ENCODE measurements around the gene PDGFRA. TPM values are rescaled to one million over a fixed set of nuclear protein-coding genes. Genes with fewer than 3 reads are reported as not detected.
A peak's percentile ranks its signal among the peaks of the same experiment; 100 is the strongest.
"Not testable (repeated sequence)": the region's sequence is repeated elsewhere in the genome, so short reads cannot be mapped to it uniquely, and the experiment has no call there.

Gene PDGFRA
- total RNA-seq, 1 donor from 2014 or later: 138 TPM

DNA sequence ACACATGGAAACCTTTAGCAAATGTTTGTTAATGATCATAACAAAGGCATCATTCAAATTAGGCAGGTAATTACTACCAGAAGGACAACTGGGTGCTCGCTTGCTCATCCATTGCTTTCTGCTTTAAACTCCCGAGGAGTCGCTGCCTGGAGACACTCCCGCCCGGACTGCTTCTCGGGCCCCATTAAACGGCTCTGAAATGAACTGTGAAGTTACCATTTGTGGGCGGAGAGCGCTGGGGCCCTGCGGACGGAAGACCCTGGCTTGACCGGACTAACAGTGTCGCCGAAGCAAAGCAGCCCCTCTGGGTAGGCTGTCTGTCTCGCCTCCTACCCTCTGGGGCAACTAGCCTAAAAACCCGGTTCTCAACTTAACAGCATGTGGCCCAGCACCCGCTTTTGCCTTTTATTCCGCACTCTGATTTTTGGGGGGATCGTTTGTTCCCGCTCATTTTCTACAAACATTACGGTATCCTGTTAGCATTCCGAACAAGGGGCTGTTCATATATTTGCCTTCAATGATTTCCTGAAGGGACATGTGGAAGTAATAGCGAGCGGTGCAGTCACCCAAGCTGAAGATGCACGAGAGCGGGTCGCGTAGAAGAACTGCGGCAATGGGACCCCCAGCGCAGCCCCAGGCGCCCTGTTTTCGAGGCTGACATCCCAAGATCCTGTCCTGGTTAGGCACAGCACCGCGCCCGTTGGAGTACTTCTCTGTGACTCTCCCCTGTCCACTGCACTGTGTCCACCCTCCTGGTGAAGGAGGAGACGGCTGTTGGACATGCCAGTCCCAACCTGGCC, 1.6 kb upstream of the PDGFRA start:
- DNase-seq: peak; percentile 77

DNA sequence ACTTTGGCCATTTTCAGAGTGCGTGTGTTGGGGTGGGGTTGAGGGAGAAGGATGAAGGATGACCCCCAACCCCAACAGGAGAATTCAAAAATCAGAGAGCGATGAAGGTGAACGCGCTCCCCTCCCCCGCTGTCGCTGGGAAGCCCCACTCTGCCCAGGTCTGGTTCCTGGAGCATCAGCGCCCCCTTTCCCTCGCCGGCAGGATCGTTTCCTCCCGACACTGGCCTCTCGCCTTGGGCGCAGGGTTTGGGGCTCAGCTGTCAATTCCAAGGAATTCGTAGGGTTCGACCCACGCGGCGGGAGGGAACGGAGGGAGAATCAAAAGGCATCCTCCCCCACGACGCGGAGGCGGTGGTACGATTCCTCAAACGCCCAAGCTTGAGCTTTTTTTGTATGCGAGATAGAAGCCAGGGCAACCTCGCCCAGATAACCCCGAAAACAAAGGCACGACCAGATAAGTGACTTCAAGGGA, 1.0 kb upstream of the PDGFRA start:
- peak; percentile 90 for DNase-seq

DNA sequence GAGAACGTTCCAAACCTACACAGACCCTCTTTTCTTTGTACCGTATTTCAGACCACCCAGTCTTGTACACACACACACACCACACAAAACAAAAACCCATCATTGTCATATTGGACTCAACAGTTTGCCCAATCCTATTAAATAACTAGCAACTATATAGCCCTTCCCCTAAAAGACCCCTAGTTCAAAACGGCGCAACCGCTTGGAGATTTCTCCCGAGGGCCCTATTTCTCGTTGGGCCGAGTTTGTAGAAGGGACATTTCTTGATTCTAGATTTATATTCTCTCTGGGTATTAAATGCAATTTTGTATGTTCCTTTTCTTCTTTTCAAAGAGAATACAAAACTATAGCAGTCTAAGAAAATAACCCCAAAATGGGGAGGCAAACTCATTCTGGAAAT, 547 bp upstream of the PDGFRA start:
- DNase-seq: no peak

GRCh38 chr4:54229631-54230483, 764 bp downstream of the PDGFRA start:
- peak; percentile 32 for DNase-seq

DNA sequence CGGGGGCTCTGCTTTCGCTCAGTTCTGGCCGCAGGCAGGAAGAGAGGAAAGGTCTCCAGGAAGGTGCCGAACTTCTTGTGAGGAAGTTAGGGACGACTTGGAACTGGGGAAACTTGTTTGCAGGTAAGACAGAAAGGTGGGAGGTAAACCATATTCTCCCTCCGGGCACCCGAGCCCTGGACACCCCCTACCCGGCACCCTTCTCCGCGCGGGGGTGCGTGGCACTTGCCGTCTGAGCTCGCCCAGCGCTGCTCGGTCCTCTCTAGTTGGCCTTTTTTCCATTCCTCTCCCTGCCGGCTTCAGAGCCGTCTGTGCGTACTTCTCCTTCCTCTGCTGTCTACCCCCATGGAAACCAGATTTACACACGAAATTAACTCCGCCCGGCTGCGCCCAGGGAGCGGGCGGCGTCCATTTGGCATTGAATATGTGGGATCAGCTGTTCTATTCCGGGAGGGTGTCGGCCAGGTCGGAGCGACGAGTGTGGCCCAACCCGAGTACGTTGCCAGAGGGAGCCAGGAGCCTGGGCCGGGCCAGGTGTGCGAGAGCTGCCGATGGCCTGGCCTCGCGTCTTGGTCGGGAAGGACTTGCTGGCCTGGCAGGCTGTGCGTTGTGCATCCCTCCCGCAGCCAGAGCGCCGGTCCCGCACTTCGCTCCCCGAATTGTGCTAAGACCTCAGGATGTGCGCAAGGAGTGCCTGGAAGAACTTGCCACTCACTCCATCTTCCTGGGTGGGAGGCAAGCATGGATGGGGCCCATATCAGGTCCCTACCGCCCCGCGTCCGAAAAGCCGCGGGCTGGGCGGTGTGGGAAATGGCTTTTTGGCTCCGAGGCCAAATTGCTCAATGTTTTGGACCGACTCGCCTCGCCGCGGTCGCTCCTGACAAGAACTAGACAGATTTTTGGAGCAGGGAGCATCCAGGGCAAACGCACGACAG, 1.7 kb downstream of the PDGFRA start:
- peak; percentile 59 for DNase-seq

- DNase-seq: no peak
Measured at GRCh38 chr4:54231419-54231767, 2.3 kb downstream of the PDGFRA start.

DNA sequence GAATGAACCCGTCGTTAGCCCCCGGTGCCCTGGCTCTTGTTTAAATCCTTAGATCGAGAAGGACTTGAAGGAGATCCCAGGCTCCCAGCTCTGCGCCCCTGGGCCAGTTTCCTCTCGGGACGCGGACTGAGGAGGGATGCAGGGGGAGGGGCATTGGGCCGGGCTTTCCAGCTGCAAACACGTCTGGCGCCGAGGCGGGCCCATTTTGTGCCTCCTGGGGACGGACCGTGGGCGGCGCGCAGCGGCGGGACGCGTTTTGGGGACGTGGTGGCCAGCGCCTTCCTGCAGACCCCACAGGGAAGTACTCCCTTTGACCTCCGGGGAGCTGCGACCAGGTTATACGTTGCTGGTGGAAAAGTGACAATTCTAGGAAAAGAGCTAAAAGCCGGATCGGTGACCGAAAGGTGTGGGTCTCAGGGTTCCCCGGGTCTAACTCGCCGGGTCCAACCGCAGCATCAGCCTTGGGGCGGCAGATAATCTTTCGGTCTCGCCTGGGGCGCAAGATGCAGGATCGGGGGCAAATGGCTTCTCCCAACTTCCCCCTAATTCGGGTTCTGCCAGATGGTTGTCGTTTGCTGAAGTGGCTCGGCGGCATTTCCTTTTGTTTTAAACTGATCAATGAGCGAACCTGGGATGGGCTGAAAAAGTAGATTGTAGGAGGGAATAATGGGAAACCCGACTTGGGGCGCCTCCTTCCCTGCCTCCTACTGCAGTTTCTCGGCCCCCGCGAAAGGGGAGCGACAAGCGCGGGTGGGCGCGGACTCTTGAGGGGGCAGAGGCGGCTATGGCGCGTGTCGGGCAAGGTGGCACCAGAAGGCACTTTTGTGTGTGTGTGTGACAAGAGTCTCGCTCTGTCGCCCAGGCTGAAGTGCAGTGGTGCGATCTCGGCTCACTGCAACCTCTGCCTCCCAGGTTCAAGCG, 2.9 kb downstream of the PDGFRA start:
- peak; percentile 55 for DNase-seq

DNA sequence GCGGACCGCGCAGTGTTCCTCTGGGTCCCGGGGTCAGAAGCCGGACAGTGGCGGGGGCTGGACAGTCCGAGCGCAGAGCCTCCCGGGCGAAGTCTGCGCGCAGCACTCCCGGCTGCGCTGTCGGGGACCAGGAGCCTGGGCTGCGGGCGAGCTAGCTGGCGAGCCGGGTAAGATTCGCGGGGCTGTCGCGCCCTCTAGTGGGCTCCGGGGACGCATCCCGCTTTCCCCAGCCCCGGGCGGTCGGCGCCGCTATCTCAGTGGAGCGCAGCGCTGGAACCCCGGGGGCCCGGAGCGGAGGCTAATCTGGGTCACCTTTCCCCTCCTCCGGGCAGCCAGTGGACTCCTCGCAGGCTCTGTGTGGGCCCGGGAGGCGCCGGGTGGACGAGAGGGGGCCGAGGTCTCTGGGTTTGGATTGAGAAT, 4.2 kb downstream of the PDGFRA start:
- peak; percentile 92 for DNase-seq

- DNase-seq: peak; percentile 91
Measured at GRCh38 chr4:54233697-54234496, 4.8 kb downstream of the PDGFRA start.

DNA sequence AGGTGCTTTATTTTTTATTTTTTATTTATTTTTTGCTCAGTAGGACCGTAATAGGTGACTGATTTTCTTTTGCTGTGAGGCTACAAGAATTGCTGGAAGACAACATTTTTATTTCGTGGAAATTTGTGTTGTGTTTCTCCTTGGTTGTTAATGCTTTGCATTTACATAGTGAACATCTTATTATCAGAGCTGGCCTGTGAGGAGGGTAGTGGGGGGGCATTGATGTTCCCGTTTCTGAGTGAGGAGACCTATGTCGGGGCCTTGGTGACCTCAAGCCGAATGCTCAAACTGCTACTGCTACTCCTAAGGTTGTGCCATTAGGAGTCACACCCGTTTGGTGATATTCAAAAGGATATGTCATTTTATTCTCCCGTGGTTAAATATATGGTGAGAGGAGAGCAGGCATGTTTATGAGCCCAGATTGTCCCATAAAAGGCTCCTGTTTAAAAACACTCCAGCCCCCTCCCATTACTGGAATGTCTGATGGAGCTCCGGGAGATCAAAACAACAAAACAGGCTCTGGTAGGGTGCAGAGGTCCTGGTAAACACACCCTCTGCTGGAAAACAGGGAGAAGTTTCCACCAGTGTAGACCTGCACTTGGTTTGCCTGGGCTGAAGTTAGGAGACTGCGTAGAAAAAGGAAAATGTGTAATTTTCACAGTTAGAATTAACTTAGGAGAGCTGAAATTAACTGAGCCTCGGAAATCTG, 5.6 kb downstream of the PDGFRA start:
- no peak for DNase-seq

GRCh38 chr4:54236316-54236715, 7.2 kb downstream of the PDGFRA start:
- DNase-seq: not testable (repeated sequence)

DNA sequence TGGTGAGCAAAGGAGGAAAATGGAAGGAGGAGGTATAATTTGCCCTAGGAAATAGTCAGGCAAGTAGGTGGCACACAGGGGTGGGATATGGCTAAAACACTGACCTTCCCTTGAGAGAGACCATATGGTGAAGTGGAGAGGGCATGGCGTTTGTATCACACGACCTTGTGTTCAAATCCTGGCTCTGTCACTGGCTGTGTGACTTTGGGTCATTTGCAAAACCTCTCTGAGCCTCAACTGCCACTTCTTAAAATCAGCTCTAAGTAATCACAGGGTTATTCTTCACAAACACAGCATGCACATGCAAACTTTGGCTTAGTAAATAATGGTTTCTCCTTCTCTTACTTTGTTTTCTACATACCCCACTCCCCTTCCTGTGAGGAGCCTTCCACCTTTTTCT, 8.7 kb downstream of the PDGFRA start:
- DNase-seq: no peak

DNA sequence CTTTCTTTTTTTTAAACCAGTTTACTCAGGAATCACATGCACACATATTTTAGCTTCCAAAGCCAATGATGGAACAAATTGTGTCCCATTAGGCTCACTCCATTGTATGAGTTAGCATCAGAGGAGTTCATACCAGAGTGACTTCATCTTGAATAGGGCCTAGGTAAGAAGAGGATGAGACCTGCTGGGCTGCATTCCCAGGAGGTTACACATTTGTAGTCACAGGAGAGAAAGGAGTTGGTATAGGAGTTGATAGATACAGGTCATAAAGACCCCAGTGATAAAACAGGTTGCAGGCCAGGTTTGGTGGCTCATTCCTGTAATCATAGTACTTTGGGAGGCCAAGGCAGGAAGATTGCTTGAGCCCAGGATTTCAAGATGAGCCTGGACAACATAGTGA, 9.3 kb downstream of the PDGFRA start:
- no peak for DNase-seq

GRCh38 chr4:54241268-54241823, 12.3 kb downstream of the PDGFRA start:
- not testable (repeated sequence) for DNase-seq

DNA sequence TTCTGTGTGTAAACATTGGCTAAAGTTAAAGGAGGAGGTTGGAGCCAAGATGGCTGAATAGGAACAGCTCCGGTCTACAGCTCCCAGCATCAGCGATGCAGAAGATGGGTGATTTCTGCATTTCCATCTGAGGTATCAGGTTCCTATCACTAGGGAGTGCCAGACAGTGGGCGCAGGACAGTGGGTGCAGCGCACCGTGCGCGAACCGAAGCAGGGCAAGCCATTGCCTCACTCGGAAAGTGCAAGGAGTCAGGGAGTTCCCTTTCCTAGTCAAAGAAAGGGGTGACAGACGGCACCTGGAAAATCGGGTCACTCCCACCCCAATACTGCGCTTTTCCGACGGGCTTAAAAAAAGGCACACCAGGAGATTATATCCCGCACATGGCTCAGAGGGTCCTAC, 14.4 kb downstream of the PDGFRA start:
- DNase-seq: not testable (repeated sequence)

GRCh38 chr4:54252312-54252711, 23.2 kb downstream of the PDGFRA start:
- not testable (repeated sequence) for DNase-seq

GRCh38 chr4:54254116-54254914, 25.2 kb downstream of the PDGFRA start:
- no peak for DNase-seq

DNA sequence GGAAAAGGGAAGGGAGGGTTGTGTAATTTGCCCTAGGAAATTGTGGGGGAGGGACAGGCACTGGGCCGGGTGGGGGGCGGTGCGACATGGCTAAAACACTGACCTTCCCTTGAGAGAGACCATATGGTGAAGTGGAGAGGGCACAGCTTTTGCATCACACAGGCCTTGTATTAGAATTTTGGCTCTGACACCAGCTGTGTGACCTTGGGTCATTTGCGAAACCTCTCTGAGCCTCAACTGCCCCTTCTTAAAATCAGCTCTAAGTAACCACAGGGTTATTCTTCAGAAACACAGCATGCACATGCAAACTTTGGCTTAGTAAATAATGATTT, 25.8 kb downstream of the PDGFRA start:
- DNase-seq: no peak

Measured in tongue (tissue), 2 donors.